ENCODE data around the gene PTPN4. TPM values are rescaled to one million over a fixed set of nuclear protein-coding genes. Genes with fewer than 3 reads are reported as not detected.

PTPN4 gene
- total and polyA plus RNA-seq, 8 donors, result 4.4 to 18.7 (median 13.2) TPM

- Histone ChIP-seq H3K4me3 (no peak overlapping the region), H3K27ac (no peak overlapping the region), H3K9me3 (no peaks in the 10 kb centered on the region), H3K4me1 (no peaks in the 10 kb centered on the region), H3K27me3 (no peaks in the 10 kb centered on the region), H3K36me3 (no peaks in the 10 kb centered on the region)
- DNase-seq, result no peak
- no peak for TF ChIP-seq CTCF (IDR thresholded peaks at IDR 0.05)
- intact Hi-C loops (cut with DNase I), result no loop called here
- no peak for FAIRE-seq
- ATAC-seq, result no peak
- WGBS, 2 donors, result 75 to 76% methylated on average over 5 of the region's 5 CpGs
Observed at GRCh38 chr2:119897736-119898395, 138.1 kb downstream of the PTPN4 start.

GRCh38 chr2:119901013-119901412, 141.3 kb downstream of the PTPN4 start:
- WGBS, 2 donors, result 97 to 98% methylated on average over 2 of the region's 2 CpGs
- TF ChIP-seq CTCF (IDR thresholded peaks at IDR 0.05), result no peak
- intact Hi-C loops (cut with DNase I), result no loop called here

GRCh38 chr2:119910566-119910965, 150.8 kb downstream of the PTPN4 start:
- Histone ChIP-seq H3K4me1 (no peaks in the 10 kb centered on the region), H3K9me3 (no peaks in the 10 kb centered on the region), H3K4me3 (no peak overlapping the region), H3K36me3 (no peaks in the 10 kb centered on the region), H3K27me3 (no peaks in the 10 kb centered on the region), H3K27ac (no peak overlapping the region)
- no peak for TF ChIP-seq CTCF (IDR thresholded peaks at IDR 0.05)
- DNase-seq, result no peak
- intact Hi-C loops (cut with DNase I), result no loop called here
- ATAC-seq, result no peak
- no peak for FAIRE-seq
- 92 to 93% methylated on average over 2 of the region's 2 CpGs for whole genome bisulfite sequencing, 2 donors

More at GRCh38 chr2:119901013-119901412, 141.3 kb downstream of the PTPN4 start:
- H3K27ac ChIP-seq, result no peak overlapping the region
- H3K27me3 ChIP-seq, result no peaks in the 10 kb centered on the region
- DNase-seq, result no peak
- no peaks in the 10 kb centered on the region for H3K36me3 ChIP-seq
- H3K4me1 ChIP-seq, result no peaks in the 10 kb centered on the region
- no peak for ATAC-seq
- FAIRE-seq, result no peak
- H3K4me3 ChIP-seq, result no peak overlapping the region
- H3K9me3 ChIP-seq, result no peaks in the 10 kb centered on the region

GRCh38 chr2:119914266-119914665, 154.5 kb downstream of the PTPN4 start:
- Histone ChIP-seq H3K36me3 (no peaks in the 10 kb centered on the region), H3K27ac (no peak overlapping the region), H3K4me1 (no peaks in the 10 kb centered on the region), H3K4me3 (no peak overlapping the region), H3K27me3 (no peaks in the 10 kb centered on the region), H3K9me3 (no peaks in the 10 kb centered on the region)
- 82 to 89% methylated on average over 1 of the region's 1 CpG for WGBS, 2 donors
- no peak for TF ChIP-seq CTCF (IDR thresholded peaks at IDR 0.05)
- intact Hi-C loops (cut with DNase I), result no loop called here
- DNase-seq (no peak), FAIRE-seq (no peak), ATAC-seq (no peak)

GRCh38 chr2:119921825-119922224, 162.1 kb downstream of the PTPN4 start:
- no peak for DNase-seq
- WGBS, 2 donors, result 92 to 96% methylated on average over 1 of the region's 1 CpG
- H3K9me3 ChIP-seq, result no peaks in the 10 kb centered on the region
- H3K27me3 ChIP-seq, result no peaks in the 10 kb centered on the region
- intact Hi-C loops (cut with DNase I), result no loop called here
- H3K4me1 ChIP-seq, result no peaks in the 10 kb centered on the region
- TF ChIP-seq CTCF (IDR thresholded peaks at IDR 0.05), result no peak
- H3K4me3 ChIP-seq, result no peak overlapping the region
- no peak for ATAC-seq
- no peaks in the 10 kb centered on the region for H3K36me3 ChIP-seq
- no peak for FAIRE-seq
- H3K27ac ChIP-seq, result no peak overlapping the region

Data from pancreas (tissue), 10 donors.